H1 (cell line): ENCODE measurements around the gene PRRT1.

ENCODE experiments used
- CBX5 ChIP-seq: fragments of 300-800, 300-1000 bp; sonication (generic); IDR thresholded peaks from 2 replicates; pipeline ENCODE4 v1.7.1; 2016; ENCODE audit warnings: antibody characterized with exemption, low read length, low read depth
- EGR1 ChIP-seq: IDR thresholded peaks from 2 replicates; pipeline ENCODE4 v1.6.1; 2011; ENCODE audit warnings: low read depth, low read length, borderline replicate concordance
- POLR2A ChIP-seq, 2 experiments: IDR thresholded peaks; 1 replicate in 1 of 2; 2 replicates in 1 of 2; pipeline ENCODE4 v1.6.1; 2011; ENCODE audit warnings: low read depth in 2 of 2, low read length in 2 of 2, mild to moderate bottlenecking in 2 of 2; ENCODE audit errors: control extremely low read depth in 1 of 2
- SP1 ChIP-seq: IDR thresholded peaks from 2 replicates; pipeline ENCODE4 v1.6.1; 2011; ENCODE audit warnings: low read depth, low read length
- ZNF274 ChIP-seq: IDR thresholded peaks from 2 replicates; pipeline ENCODE4 v1.7.0; 2012; ENCODE audit warnings: low read length, borderline replicate concordance; ENCODE audit errors: extremely low read depth
- TF ChIP-seq, protein P1 (sequence below), 3 experiments: IDR thresholded peaks; 1 replicate in 2 of 3; 2 replicates in 1 of 3; pipeline versions ENCODE4 v1.5.1 to v1.6.1; 2011; ENCODE audit warnings: low read length in 3 of 3, mild to moderate bottlenecking in 3 of 3, inconsistent platforms in 2 of 3, low read depth in 1 of 3, moderate library complexity in 1 of 3; ENCODE audit not compliant: insufficient read depth in 1 of 3; ENCODE audit errors: control extremely low read depth in 1 of 3

DNA sequence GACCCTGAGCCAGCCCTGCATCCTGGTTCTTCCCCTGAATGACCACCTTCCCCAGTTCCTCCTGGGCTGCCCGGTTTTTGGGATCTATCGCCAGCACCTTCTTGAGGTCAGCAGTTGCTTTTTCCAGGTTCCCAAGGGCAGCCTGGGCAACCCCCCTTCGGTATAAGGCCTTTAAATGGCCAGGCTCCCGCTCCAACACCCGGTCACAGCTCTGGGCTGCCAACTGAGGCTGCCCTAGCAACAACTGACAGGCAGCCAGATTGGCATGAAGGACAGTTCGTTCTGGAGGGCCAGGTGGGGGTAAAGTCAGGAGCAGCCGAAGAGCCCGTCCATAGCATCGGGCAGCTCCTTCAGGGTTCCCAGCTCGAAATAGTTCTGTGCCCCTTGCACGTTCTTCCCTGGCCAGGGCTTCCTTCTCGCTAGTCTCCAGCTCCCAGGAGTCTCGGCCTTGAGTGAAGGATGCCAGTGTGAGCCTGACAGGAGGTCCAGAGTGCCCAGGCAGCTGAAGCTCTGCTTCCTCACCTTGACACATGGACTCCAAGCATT lies 22.9 kb downstream of the PRRT1 start:
- TF ChIP-seq POLR2A (IDR thresholded peaks at IDR 0.05; ENCODE audit: control extremely low read depth in 1 of 2, low read depth in 2 of 2, low read length in 2 of 2) = no peak
- no peak for TF ChIP-seq ZNF274
- no peak for TF ChIP-seq EGR1
- TF ChIP-seq CBX5 = no peak
- TF ChIP-seq, protein P1, sequence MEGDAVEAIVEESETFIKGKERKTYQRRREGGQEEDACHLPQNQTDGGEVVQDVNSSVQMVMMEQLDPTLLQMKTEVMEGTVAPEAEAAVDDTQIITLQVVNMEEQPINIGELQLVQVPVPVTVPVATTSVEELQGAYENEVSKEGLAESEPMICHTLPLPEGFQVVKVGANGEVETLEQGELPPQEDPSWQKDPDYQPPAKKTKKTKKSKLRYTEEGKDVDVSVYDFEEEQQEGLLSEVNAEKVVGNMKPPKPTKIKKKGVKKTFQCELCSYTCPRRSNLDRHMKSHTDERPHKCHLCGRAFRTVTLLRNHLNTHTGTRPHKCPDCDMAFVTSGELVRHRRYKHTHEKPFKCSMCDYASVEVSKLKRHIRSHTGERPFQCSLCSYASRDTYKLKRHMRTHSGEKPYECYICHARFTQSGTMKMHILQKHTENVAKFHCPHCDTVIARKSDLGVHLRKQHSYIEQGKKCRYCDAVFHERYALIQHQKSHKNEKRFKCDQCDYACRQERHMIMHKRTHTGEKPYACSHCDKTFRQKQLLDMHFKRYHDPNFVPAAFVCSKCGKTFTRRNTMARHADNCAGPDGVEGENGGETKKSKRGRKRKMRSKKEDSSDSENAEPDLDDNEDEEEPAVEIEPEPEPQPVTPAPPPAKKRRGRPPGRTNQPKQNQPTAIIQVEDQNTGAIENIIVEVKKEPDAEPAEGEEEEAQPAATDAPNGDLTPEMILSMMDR (IDR thresholded peaks at IDR 0.05; ENCODE audit: control extremely low read depth in 1 of 3, insufficient read depth in 1 of 3, low read depth in 1 of 3, low read length in 3 of 3) = no peak
- TF ChIP-seq SP1 = no peak
